HepG2 (cell line): ENCODE results near the gene PEPD. TPM values are rescaled to one million over a fixed set of nuclear protein-coding genes. Genes with fewer than 3 reads are reported as not detected.

ENCODE experiments used
- AFF4 ChIP-seq: sonication (generic); formaldehyde crosslinking; IDR thresholded peaks from 2 replicates; pipeline ENCODE4 v1.4.0; 2020; ENCODE audit warnings: missing genetic modification reagents
- ESRRA ChIP-seq: sonication (generic); formaldehyde crosslinking; IDR thresholded peaks from 2 replicates; pipeline ENCODE4 v1.5.1; 2020; ENCODE audit warnings: mild to moderate bottlenecking, low read depth, missing genetic modification reagents
- GATAD2A ChIP-seq: IDR thresholded peaks from 2 replicates; pipeline ENCODE4 v1.6.1; 2016
- KAT7 ChIP-seq: IDR thresholded peaks from 2 replicates; pipeline ENCODE4 v1.6.1; 2018; ENCODE audit warnings: borderline replicate concordance, missing compliant biosample characterization
- KLF11 ChIP-seq: IDR thresholded peaks from 2 replicates; pipeline ENCODE4 v1.6.1; 2016; ENCODE audit warnings: missing compliant biosample characterization
- LCORL ChIP-seq, 2 experiments: fragments of 450-650 bp in 1 of 2; sonication (generic) in 1 of 2; formaldehyde crosslinking in 1 of 2; IDR thresholded peaks; 2 replicates each; pipeline versions ENCODE4 v1.5.0 to v1.6.1; 2017 to 2020; ENCODE audit warnings: antibody characterized with exemption in 1 of 2, missing genetic modification reagents in 1 of 2
- MEIS2 ChIP-seq: sonication (generic); formaldehyde crosslinking; IDR thresholded peaks from 2 replicates; pipeline ENCODE4 v1.9.0; 2021; ENCODE audit warnings: mild to moderate bottlenecking, missing genetic modification reagents
- NCOA5 ChIP-seq: sonication (generic); formaldehyde crosslinking; IDR thresholded peaks from 2 replicates; pipeline ENCODE4 v1.4.0; 2020; ENCODE audit warnings: missing genetic modification reagents
- NR2C2 ChIP-seq: sonication (generic); formaldehyde crosslinking; IDR thresholded peaks from 2 replicates; pipeline ENCODE4 v1.4.0; 2020; ENCODE audit warnings: missing genetic modification reagents, mild to moderate bottlenecking, moderate library complexity, borderline replicate concordance
- PRDM15 ChIP-seq: sonication (generic); formaldehyde crosslinking; IDR thresholded peaks from 2 replicates; pipeline ENCODE4 v1.4.0; 2020; ENCODE audit warnings: missing genetic modification reagents
- SIN3A ChIP-seq: IDR thresholded peaks from 2 replicates; pipeline ENCODE4 v1.6.1; 2011; ENCODE audit warnings: low read depth, mild to moderate bottlenecking, control low read depth, low read length, borderline replicate concordance
- SP1 ChIP-seq, 2 experiments: fragments of 450-650 bp in 1 of 2; sonication (generic) in 1 of 2; formaldehyde crosslinking in 1 of 2; IDR thresholded peaks; 2 replicates each; pipeline versions ENCODE4 v1.4.0 to v1.6.1; 2016 to 2020; ENCODE audit warnings: missing genetic modification reagents in 1 of 2
- SRSF1 ChIP-seq: fragments of 200-400 bp; formaldehyde crosslinking; optimal IDR thresholded peaks from 2 replicates; pipeline ENCODE3; 2017; ENCODE audit warnings: mild to moderate bottlenecking, low read depth, low read length, moderate library complexity
- SUZ12 ChIP-seq: fragments of 150-350 bp; IDR thresholded peaks from 2 replicates; pipeline ENCODE4 v1.6.1; 2014; ENCODE audit warnings: low read depth, low read length
- ZNF30 ChIP-seq: sonication (generic); formaldehyde crosslinking; IDR thresholded peaks from 2 replicates; pipeline ENCODE4 v1.5.0; 2020; ENCODE audit warnings: mild to moderate bottlenecking, missing genetic modification reagents
- ZNF331 ChIP-seq: sonication (generic); formaldehyde crosslinking; IDR thresholded peaks from 2 replicates; pipeline ENCODE4 v1.4.0; 2020; ENCODE audit warnings: missing genetic modification reagents
- ZNF503 ChIP-seq: sonication (generic); formaldehyde crosslinking; IDR thresholded peaks from 2 replicates; pipeline ENCODE4 v1.4.0; 2020; ENCODE audit warnings: missing genetic modification reagents
- ZNF770 ChIP-seq: sonication (generic); formaldehyde crosslinking; IDR thresholded peaks from 2 replicates; pipeline ENCODE4 v1.5.0; 2020; ENCODE audit warnings: mild to moderate bottlenecking, missing genetic modification reagents
- polyA plus RNA-seq, 8 experiments: library from polyadenylated mRNA; depleted of rRNA in 3 of 8; stranded (reverse) in 7 of 8; unstranded in 1 of 8; fragments of >200 nt; fragmentation: Illumina TruSeq in 4 of 8; extraction: Trizol in 4 of 8; gene quantifications; 2 replicates each; pipeline versions ENCODE4 v1.2.1 to v1.2.3, GENCODE V29; 2011 to 2016; ENCODE audit warnings: low read depth in 4 of 8, missing spikeins in 1 of 8, mixed read lengths in 1 of 8; ENCODE audit not compliant: insufficient read depth in 1 of 8
- total RNA-seq, 5 experiments: library from RNA; depleted of rRNA; stranded (reverse); fragments of >200 nt; fragmentation: Illumina TruSeq; extraction: Trizol; gene quantifications; 2 replicates each; pipeline ENCODE4 v1.2.3, GENCODE V29; 2016; ENCODE audit warnings: low read depth in 1 of 5

PEPD gene
- total and polyA plus RNA-seq, 2 of the 13 experiments (the other 11 are each of a cell fraction or from before 2014, with no cell fraction given): 60.7 to 75.1 TPM

- 0 out of 2 replicates have a peak, but pooled peaks have one; percentile 19 for TF ChIP-seq ZNF770 (CRISPR knock-in tag)
- TF ChIP-seq SUZ12: no peak
- TF ChIP-seq SIN3A: no peak
- TF ChIP-seq ESRRA (CRISPR knock-in tag): no peak
- no peak for TF ChIP-seq NCOA5 (CRISPR knock-in tag)
- no peak for TF ChIP-seq PRDM15 (CRISPR knock-in tag)
- no peak for TF ChIP-seq LCORL (IDR thresholded peaks at IDR 0.05)
- TF ChIP-seq LCORL (CRISPR knock-in tag; IDR thresholded peaks at IDR 0.05): 0 out of 2 replicates have a peak, but pooled peaks have one; percentile 42
- peak; percentile 19; the same call in 1 of the 2 replicates for TF ChIP-seq ZNF331 (CRISPR knock-in tag)
- peak; percentile 71 for TF ChIP-seq SRSF1
- no peak for TF ChIP-seq ZNF30 (CRISPR knock-in tag)
- no peak for TF ChIP-seq NR2C2 (CRISPR knock-in tag)
- TF ChIP-seq KAT7 (CRISPR knock-in tag): no peak
- no peak for TF ChIP-seq KLF11 (CRISPR knock-in tag)
- no peak for TF ChIP-seq MEIS2
- TF ChIP-seq ZNF503 (CRISPR knock-in tag): no peak
- no peak for TF ChIP-seq AFF4 (CRISPR knock-in tag)
- TF ChIP-seq GATAD2A (CRISPR knock-in tag): peak; percentile 73
- no peak for TF ChIP-seq SP1 (IDR thresholded peaks at IDR 0.05)
- no peak for TF ChIP-seq SP1 (CRISPR knock-in tag; IDR thresholded peaks at IDR 0.05)
Measured at GRCh38 chr19:33390101-33390907, 131.3 kb downstream of the PEPD start (continued).
